Neural cell (in vitro differentiated cells): Measurements from ENCODE around the gene RNF144B. TPM values are rescaled to one million over a fixed set of nuclear protein-coding genes. Genes with fewer than 3 reads are reported as not detected.

ENCODE experiments used
- H2AFZ ChIP-seq: fragments of 200-600, 300-800 bp; sonication (generic), shearing (Covaris generic); 2 replicates; pipeline ENCODE4 v1.6.0; 2014; ENCODE audit warnings: low read depth, mild to moderate bottlenecking, antibody characterized with exemption, low read length, moderate library complexity
- H3F3A ChIP-seq: fragments of 200-600 bp; shearing (Covaris generic); 2 replicates; pipeline ENCODE4 v1.6.1; 2016; ENCODE audit warnings: mild to moderate bottlenecking, moderate library complexity, mixed read lengths, antibody characterized with exemption, low read length; ENCODE audit not compliant: insufficient read depth, poor library complexity, severe bottlenecking
- H3K27ac ChIP-seq: fragments of 200-600, 300-800 bp; sonication (generic), shearing (Covaris generic); 2 replicates; pipeline ENCODE4 v1.5.1; 2014; ENCODE audit warnings: mild to moderate bottlenecking, low read length, moderate library complexity
- H3K27me3 ChIP-seq: fragments of 300-800, 200-600 bp; sonication (generic), shearing (Covaris generic); 2 replicates; pipeline ENCODE4 v1.6.0; 2014; ENCODE audit warnings: mild to moderate bottlenecking, low read depth, low read length, moderate library complexity; ENCODE audit not compliant: insufficient read depth
- H3K36me3 ChIP-seq: fragments of 300-800, 200-600 bp; sonication (generic), shearing (Covaris generic); 2 replicates; pipeline ENCODE4 v1.5.1; 2014; ENCODE audit warnings: mild to moderate bottlenecking, antibody characterized with exemption, low read length, moderate library complexity; ENCODE audit not compliant: insufficient read depth
- H3K4me2 ChIP-seq: fragments of 300-800, 200-600 bp; sonication (generic), shearing (Covaris generic); 2 replicates; pipeline ENCODE4 v1.6.0; 2014; ENCODE audit warnings: mild to moderate bottlenecking, low read length
- H3K4me3 ChIP-seq: fragments of 300-800, 200-600 bp; sonication (generic), shearing (Covaris generic); 2 replicates; pipeline ENCODE4 v1.5.1; 2014; ENCODE audit warnings: mild to moderate bottlenecking, low read length, moderate library complexity
- H3K79me2 ChIP-seq: fragments of 200-600 bp; shearing (Covaris generic); replicated peaks from 2 replicates; pipeline ENCODE4 v1.6.0; 2014; ENCODE audit warnings: mild to moderate bottlenecking, low read length, moderate library complexity; ENCODE audit not compliant: insufficient read depth
- H3K9ac ChIP-seq: fragments of 300-800, 200-600 bp; sonication (generic), shearing (Covaris generic); 2 replicates; pipeline ENCODE4 v1.6.1; 2016; ENCODE audit warnings: mild to moderate bottlenecking, low read length, mixed read lengths
- H3K9me2 ChIP-seq: fragments of 200-600 bp; shearing (Covaris generic); 2 replicates; pipeline ENCODE4 v1.6.1; 2016; ENCODE audit warnings: mild to moderate bottlenecking, low read length, mixed read lengths; ENCODE audit not compliant: insufficient read depth
- H3K9me3 ChIP-seq: fragments of 200-600, 300-800 bp; sonication (generic), shearing (Covaris generic); 2 replicates; pipeline ENCODE4 v1.6.1; 2016; ENCODE audit warnings: mild to moderate bottlenecking, mixed run types, low read length, moderate library complexity, mixed read lengths
- H4K20me1 ChIP-seq: fragments of 200-600 bp; shearing (Covaris generic); 2 replicates; pipeline ENCODE4 v1.6.1; 2016; ENCODE audit warnings: mild to moderate bottlenecking, mixed run types; ENCODE audit not compliant: insufficient read depth
- CTCF ChIP-seq: fragments of 450-650 bp; IDR thresholded peaks from 2 replicates; pipeline ENCODE4 v1.5.1; 2014; ENCODE audit warnings: antibody characterized with exemption, mild to moderate bottlenecking, moderate library complexity; ENCODE audit not compliant: poor library complexity, severe bottlenecking
- EP300 ChIP-seq: fragments of 450-650 bp; conservative IDR thresholded peaks from 2 replicates; pipeline ENCODE4 v1.6.1; 2014; ENCODE audit warnings: antibody characterized with exemption, mild to moderate bottlenecking, moderate library complexity; ENCODE audit not compliant: poor library complexity, severe bottlenecking
- EZH2 ChIP-seq: fragments of 200-600, 300-800 bp; shearing (Covaris generic), sonication (generic); IDR thresholded peaks from 2 replicates; pipeline ENCODE4 v1.6.1; 2014; ENCODE audit warnings: antibody characterized with exemption, low read length, borderline replicate concordance, mild to moderate bottlenecking; ENCODE audit not compliant: insufficient read depth, poor library complexity, severe bottlenecking
- MXI1 ChIP-seq: fragments of 450-650 bp; conservative IDR thresholded peaks from 2 replicates; pipeline ENCODE4 v1.6.1; 2014; ENCODE audit warnings: antibody characterized with exemption, mild to moderate bottlenecking; ENCODE audit not compliant: poor library complexity, severe bottlenecking
- POLR2AphosphoS5 ChIP-seq: IDR thresholded peaks from 2 replicates; pipeline ENCODE4 v1.6.1; 2012
- RAD21 ChIP-seq: fragments of 450-650 bp; conservative IDR thresholded peaks from 2 replicates; pipeline ENCODE4 v1.6.1; 2014; ENCODE audit warnings: antibody characterized with exemption, mild to moderate bottlenecking, moderate library complexity
- REST ChIP-seq: IDR thresholded peaks from 2 replicates; pipeline ENCODE4 v1.6.1; 2012; ENCODE audit warnings: borderline replicate concordance
- SMC3 ChIP-seq: fragments of 450-650 bp; conservative IDR thresholded peaks from 2 replicates; pipeline ENCODE4 v1.6.1; 2014; ENCODE audit warnings: antibody characterized with exemption, mild to moderate bottlenecking, moderate library complexity; ENCODE audit not compliant: poor library complexity
- TAF1 ChIP-seq: IDR thresholded peaks from 2 replicates; pipeline ENCODE4 v1.6.1; 2012; ENCODE audit warnings: low read depth
- polyA plus RNA-seq: library from polyadenylated mRNA; depleted of rRNA; stranded (reverse); fragments of >200 nt; gene quantifications from 2 replicates; pipeline ENCODE4 v1.2.3, GENCODE V29; 2014

The RNF144B gene
- polyA plus RNA-seq, 1 donor from 2014 or later = 0.15 TPM

GRCh38 chr6:18447552-18447951, 60.4 kb downstream of the RNF144B start:
- Histone ChIP-seq H3K27ac (no peak overlapping the region), H3K36me3 (no peaks in the 10 kb centered on the region), H3K9me2 (no peaks in the 10 kb centered on the region), H3K27me3 (no peaks in the 10 kb centered on the region), H3K4me3 (no peak overlapping the region), H2AFZ (no peak overlapping the region), H3K79me2 (no peaks in the 10 kb centered on the region), H4K20me1 (no peaks in the 10 kb centered on the region), H3K4me2 (no peak overlapping the region), H3F3A (no peaks in the 10 kb centered on the region), H3K9me3 (no peaks in the 10 kb centered on the region), H3K9ac (no peak overlapping the region)
- TF ChIP-seq MXI1 (no peak), SMC3 (no peak), POLR2AphosphoS5 (no peak), EP300 (no peak), REST (no peak), TAF1 (no peak), CTCF (no peak), EZH2 (no peak), RAD21 (no peak)

DNA sequence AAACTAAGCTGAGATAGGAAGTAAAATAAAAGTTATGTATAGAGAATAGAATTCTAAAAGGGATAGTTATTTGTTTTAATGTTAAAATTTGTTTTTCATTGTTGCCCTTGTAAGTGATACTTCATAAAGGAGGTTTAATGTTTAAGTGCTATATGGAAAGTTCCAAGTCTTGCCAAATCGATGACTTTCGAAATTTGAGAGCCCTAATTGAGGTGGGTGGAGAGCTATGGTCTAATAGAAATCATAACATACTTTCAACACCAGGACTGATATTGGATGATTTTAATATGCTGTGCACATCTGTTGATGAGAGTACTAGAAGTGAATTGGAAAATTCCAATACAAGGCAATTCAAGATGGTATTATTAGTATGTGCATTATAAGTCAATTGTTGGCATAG, 64.6 kb downstream of the RNF144B start:
- H3K9ac ChIP-seq = no peak overlapping the region
- H3K79me2 ChIP-seq = no peaks in the 10 kb centered on the region
- no peaks in the 10 kb centered on the region for H4K20me1 ChIP-seq
- no peak overlapping the region for H3K4me2 ChIP-seq
- no peaks in the 10 kb centered on the region for H3K27me3 ChIP-seq
- H2AFZ ChIP-seq = no peak overlapping the region
- H3K27ac ChIP-seq = no peak overlapping the region
- TF ChIP-seq SMC3 (no peak), POLR2AphosphoS5 (no peak), EP300 (no peak), EZH2 (no peak), REST (no peak), MXI1 (no peak), CTCF (no peak), TAF1 (no peak), RAD21 (no peak)
- no peak overlapping the region for H3K4me3 ChIP-seq
- H3K9me3 ChIP-seq = no peaks in the 10 kb centered on the region
- H3K9me2 ChIP-seq = no peaks in the 10 kb centered on the region
- no peaks in the 10 kb centered on the region for H3K36me3 ChIP-seq
- no peaks in the 10 kb centered on the region for H3F3A ChIP-seq
